CD1c-positive myeloid dendritic cell (primary cell): ENCODE measurements around the gene PTER.

Experiments used
- DNase-seq: peaks from one replicate; pipeline ENCODE4 v3.0.0-alpha.2; 2016; ENCODE audit errors: extremely low spot score

PTER gene

DNA sequence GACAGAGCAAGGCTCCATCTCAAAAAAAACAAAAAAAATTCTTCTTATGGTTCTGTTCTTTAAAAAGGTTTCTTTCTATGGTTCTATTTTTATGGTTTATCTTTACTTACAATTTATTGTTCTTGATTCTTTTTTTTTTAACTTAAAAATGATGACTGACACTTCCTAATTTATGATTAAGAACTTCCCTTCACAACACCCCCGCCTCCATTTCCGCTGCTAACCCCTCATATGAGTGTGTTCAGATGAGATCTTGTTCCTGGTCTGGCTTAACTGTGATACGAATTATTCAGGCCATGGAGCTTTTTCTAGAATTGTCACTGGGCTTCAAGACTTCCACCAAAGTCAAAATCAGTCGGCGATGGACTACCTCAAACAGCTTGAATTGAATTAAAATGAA lies 33.9 kb downstream of the PTER start:
- peak; percentile 62 for DNase-seq

DNA sequence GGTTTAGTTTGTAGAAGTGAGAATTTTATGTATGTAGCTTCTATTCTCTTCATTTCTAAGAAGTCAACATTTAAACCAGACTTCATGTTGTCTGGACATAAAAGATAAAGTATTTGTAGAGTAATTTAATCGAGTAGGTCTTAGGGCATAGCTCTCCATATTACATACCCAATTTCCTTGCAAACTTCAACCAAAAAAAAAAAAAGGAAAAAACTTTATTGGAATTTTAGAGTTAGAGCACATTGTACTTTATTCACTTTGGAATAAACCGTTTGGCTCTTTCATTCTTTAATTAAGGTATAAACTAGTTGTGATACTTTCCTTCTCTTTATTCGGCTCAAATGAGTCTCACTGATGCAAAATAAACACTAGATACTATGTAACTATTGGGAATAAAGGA lies 36.0 kb downstream of the PTER start:
- DNase-seq = no peak

GRCh38 chr10:16477757-16478156 lies 40.9 kb downstream of the PTER start:
- no peak for DNase-seq

DNA sequence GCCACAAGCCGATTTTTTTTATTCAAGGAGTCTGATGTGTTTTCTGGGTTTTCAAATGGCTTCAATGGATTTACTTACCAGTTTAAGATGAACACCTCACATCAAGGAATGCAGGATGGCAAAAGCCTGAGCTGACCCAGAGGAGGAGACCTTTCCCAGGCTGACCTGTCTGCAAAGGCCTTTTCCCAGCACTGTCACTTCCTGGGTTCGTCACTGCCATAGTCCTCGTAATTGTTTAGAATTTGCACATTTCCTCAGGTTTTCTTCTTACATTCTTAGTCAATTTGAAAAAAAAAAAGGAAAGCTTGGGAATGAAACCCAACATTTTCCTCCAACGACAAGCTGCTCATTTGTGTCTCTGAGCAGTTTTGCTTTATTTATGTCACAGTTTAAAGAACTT lies 42.0 kb downstream of the PTER start:
- DNase-seq = no peak

- no peak for DNase-seq
Measured at GRCh38 chr10:16481052-16481728, 44.4 kb downstream of the PTER start.

GRCh38 chr10:16483241-16483917 lies 46.6 kb downstream of the PTER start:
- no peak for DNase-seq

DNA sequence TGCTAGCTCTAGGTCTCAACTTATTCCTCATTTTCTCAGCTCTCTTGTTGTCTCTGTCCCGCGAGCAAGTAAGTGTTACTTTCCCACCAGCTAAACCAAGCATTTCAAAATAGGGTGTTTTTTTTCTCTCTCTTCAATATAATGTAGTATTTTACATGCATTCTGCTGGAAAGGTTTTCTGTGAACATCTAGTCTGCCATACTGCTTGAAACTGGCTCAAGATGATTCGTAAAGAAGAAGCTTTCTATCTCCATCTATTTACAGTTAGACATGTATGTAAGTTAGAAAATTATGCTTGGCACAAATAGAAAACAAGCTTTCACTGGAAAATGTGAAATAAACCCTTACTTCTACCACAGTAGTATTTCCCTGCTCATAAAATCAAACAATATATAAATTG lies 53.7 kb downstream of the PTER start:
- no peak for DNase-seq

GRCh38 chr10:16491933-16492332 lies 55.1 kb downstream of the PTER start:
- DNase-seq = no peak

DNA sequence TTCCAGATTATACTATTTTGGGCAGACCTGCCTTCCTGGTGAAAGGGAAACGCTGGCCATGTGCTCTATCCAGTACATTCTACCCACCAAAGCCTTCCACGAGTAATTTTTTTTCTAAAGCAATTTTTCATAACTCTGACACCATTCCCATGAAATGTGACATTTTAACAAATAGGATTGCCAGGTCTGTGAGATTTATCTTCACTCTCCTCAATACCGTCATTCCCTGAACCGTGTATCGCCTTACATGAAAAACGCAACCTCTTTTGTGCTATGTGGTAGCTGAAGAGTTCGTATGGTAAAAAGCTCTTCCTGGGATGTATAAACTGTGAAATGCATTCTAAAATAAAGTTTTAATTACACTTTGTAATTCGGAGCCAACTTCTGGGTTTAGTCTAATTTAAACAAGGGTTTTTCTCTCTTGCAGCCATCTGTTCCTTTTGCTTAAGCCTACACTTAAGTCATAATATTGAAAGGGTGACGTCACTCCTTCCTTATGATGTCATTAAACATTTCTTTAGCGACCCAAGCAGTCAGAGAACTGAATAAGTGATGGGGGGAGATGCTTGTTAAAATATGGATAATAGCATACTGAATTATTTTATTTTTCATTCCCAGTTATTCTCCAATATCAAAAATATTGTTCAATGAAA lies 57.2 kb downstream of the PTER start:
- DNase-seq = no peak

- DNase-seq = no peak
Measured at GRCh38 chr10:16497911-16498310, 61.1 kb downstream of the PTER start.

- DNase-seq = no peak
Measured at GRCh38 chr10:16505161-16505560, 68.4 kb downstream of the PTER start.

- DNase-seq = no peak
Measured at GRCh38 chr10:16509996-16510395, 73.2 kb downstream of the PTER start.

- DNase-seq = no peak
Measured at GRCh38 chr10:16510843-16511242, 74.0 kb downstream of the PTER start.

- no peak for DNase-seq
Measured at GRCh38 chr10:16518822-16519221, 82.0 kb downstream of the PTER start.

DNA sequence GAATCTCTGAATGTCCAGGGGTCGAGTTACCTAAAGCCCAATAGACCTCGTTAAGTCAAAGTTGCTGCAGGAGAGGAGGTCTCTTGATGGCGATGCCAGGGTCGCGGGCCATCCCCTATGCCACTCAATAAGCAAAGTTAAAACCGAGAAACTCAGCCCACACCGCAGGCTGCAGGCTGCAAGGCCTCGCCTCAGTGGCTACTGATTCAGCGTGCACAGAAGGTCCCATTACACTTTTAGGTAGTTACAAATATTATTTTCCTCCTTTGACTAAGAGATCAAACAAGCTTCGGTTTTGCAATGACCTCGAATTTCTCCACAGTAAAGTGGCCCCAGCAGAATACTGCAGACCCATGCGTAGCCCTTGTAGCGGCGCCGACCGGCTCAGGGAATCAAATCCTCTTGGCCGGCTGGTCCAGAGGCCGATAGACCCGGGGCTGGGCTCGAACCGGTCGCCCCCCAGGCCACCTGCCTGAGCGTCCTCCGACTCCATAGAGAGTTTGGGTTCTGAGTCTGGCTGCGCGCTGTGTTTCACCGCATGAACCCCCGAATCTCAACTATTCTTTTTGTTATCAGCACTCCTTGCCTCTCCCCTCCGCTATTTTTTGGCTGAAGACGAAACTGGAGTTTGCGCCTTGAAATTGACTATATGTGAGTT lies 82.6 kb downstream of the PTER start:
- DNase-seq = no peak

GRCh38 chr10:16519908-16520861 lies 83.4 kb downstream of the PTER start:
- DNase-seq = no peak

DNA sequence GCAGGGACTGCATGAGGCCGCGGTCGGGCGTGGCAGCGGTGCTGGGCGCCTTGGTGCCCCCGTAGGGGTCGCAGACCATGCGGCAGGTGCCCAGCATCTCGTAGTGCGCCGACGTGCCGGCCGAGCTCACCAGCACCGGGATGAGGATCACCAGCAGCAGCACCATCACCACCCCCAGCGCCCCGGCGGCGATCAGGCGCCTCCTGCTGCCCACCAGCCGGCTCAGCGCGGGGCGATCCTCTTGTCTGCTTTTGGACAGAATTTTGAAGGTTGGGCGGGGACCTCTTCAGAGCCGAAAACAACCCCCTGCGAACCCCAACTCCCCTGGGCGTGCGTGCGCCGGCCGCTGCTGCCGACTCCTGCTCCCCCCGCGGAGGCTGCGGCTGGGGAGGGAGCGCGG lies 84.1 kb downstream of the PTER start:
- DNase-seq = no peak

GRCh38 chr10:16521311-16522016 lies 84.7 kb downstream of the PTER start, which contains the start of gene C1QL3:
Gene C1QL3 (minus strand): TSS chr10:16521879. CDS start chr10:16521065, 814 bp downstream.
- DNase-seq = no peak

GRCh38 chr10:16527452-16527851 lies 90.6 kb downstream of the PTER start:
- DNase-seq = no peak

- no peak for DNase-seq
Measured at GRCh38 chr10:16529853-16530252, 93.0 kb downstream of the PTER start.

DNA sequence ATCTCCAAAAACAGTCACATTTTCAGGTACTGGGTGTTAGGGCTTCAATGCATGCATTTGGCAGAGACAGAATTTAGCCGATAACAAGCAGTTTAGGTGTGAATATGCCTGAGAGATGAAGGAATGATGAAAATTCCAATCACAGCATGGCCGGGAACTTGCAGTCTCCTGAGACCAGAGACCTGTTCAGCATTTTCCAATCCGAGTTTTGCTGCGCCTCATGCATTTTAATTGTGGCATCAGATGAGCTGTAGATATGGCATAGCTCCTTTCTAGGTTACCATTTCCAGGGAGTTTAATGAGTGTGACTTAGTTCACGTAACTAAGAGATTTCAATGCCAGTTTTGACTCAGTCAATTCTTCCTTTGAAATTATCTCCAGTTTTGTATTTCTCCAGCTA lies 99.3 kb downstream of the PTER start:
- no peak for DNase-seq
